ENCODE measurements around the gene COL6A5.
"Not testable (repeated sequence)": the region's sequence is repeated elsewhere in the genome, so short reads cannot be mapped to it uniquely, and the experiment has no call there.

COL6A5 gene

GRCh38 chr3:130345487-130346079 lies at the start of gene COL6A5:
Gene COL6A5 (plus strand): TSS chr3:130345672. CDS start chr3:130373639, 27,967 bp downstream.
- DNase-seq = no peak

- DNase-seq = no peak
Measured at GRCh38 chr3:130299531-130299930, 45.9 kb upstream of the COL6A5 start.

- DNase-seq = no peak
Measured at GRCh38 chr3:130300888-130301287, 44.6 kb upstream of the COL6A5 start.

- no peak for DNase-seq
Measured at GRCh38 chr3:130310109-130310508, 35.4 kb upstream of the COL6A5 start.

- no peak for DNase-seq
Measured at GRCh38 chr3:130312374-130312773, 33.1 kb upstream of the COL6A5 start.

GRCh38 chr3:130316169-130316568 lies 29.3 kb upstream of the COL6A5 start:
- no peak for DNase-seq

GRCh38 chr3:130323503-130323902 lies 22.0 kb upstream of the COL6A5 start:
- DNase-seq = no peak

- no peak for DNase-seq
Measured at GRCh38 chr3:130340766-130341165, 4.7 kb upstream of the COL6A5 start.

- DNase-seq = no peak
Measured at GRCh38 chr3:130341388-130341787, 4.1 kb upstream of the COL6A5 start.

GRCh38 chr3:130341882-130342281 lies 3.6 kb upstream of the COL6A5 start:
- DNase-seq = no peak

- no peak for DNase-seq
Measured at GRCh38 chr3:130342821-130343661, 2.4 kb upstream of the COL6A5 start.

GRCh38 chr3:130348258-130348657 lies 2.8 kb downstream of the COL6A5 start:
- DNase-seq = not testable (repeated sequence)

GRCh38 chr3:130354430-130354829 lies 9.0 kb downstream of the COL6A5 start:
- no peak for DNase-seq

GRCh38 chr3:130374033-130374432 lies 28.6 kb downstream of the COL6A5 start:
- DNase-seq = peak; percentile 41

- DNase-seq = no peak
Measured at GRCh38 chr3:130374908-130375307, 29.4 kb downstream of the COL6A5 start.

GRCh38 chr3:130377960-130378676 lies 32.6 kb downstream of the COL6A5 start:
- DNase-seq = no peak

GRCh38 chr3:130378677-130379191 lies 33.3 kb downstream of the COL6A5 start:
- no peak for DNase-seq

- DNase-seq = no peak
Measured at GRCh38 chr3:130379274-130379673, 33.8 kb downstream of the COL6A5 start.

- no peak for DNase-seq
Measured at GRCh38 chr3:130380398-130380797, 34.9 kb downstream of the COL6A5 start.

GRCh38 chr3:130383424-130383823 lies 38.0 kb downstream of the COL6A5 start:
- no peak for DNase-seq

- no peak for DNase-seq
Measured at GRCh38 chr3:130384476-130385025, 39.1 kb downstream of the COL6A5 start.

GRCh38 chr3:130386604-130387263 lies 41.3 kb downstream of the COL6A5 start:
- no peak for DNase-seq
